WTC11 (cell line): ENCODE measurements around the gene NUDT14. TPM values are rescaled to one million over a fixed set of nuclear protein-coding genes. Genes with fewer than 3 reads are reported as not detected.

ENCODE experiments used
- AFF4 ChIP-seq: sonication (generic); formaldehyde crosslinking; IDR thresholded peaks from 2 replicates; pipeline ENCODE4 v1.8.1; 2023; ENCODE audit warnings: mild to moderate bottlenecking, missing genetic modification reagents, borderline replicate concordance
- ATF6 ChIP-seq: sonication (generic); formaldehyde crosslinking; IDR thresholded peaks from 2 replicates; pipeline ENCODE4 v1.8.1; 2023; ENCODE audit warnings: mild to moderate bottlenecking, missing genetic modification reagents
- CREB1 ChIP-seq: sonication (generic); formaldehyde crosslinking; IDR thresholded peaks from 2 replicates; pipeline ENCODE4 v1.8.0; 2023; ENCODE audit warnings: mild to moderate bottlenecking, missing genetic modification reagents
- E2F1 ChIP-seq: sonication (generic); formaldehyde crosslinking; IDR thresholded peaks from 2 replicates; pipeline ENCODE4 v1.8.0; 2022; ENCODE audit warnings: mild to moderate bottlenecking, missing genetic modification reagents
- E2F4 ChIP-seq: sonication (generic); formaldehyde crosslinking; IDR thresholded peaks from 2 replicates; pipeline ENCODE4 v1.8.1; 2022; ENCODE audit warnings: low read depth, mild to moderate bottlenecking, moderate library complexity, missing genetic modification reagents, borderline replicate concordance
- E2F5 ChIP-seq: sonication (generic); formaldehyde crosslinking; IDR thresholded peaks from 2 replicates; pipeline ENCODE4 v1.8.1; 2022; ENCODE audit warnings: mild to moderate bottlenecking, moderate library complexity, missing genetic modification reagents
- ERG ChIP-seq: fragments of 250-450 bp; sonication (Bioruptor Pico); IDR thresholded peaks from 2 replicates; pipeline ENCODE4 v1.8.0; 2021; ENCODE audit warnings: mild to moderate bottlenecking
- FOXP1 ChIP-seq: sonication (generic); formaldehyde crosslinking; IDR thresholded peaks from 2 replicates; pipeline ENCODE4 v1.8.0; 2022; ENCODE audit warnings: missing genetic modification reagents, mild to moderate bottlenecking, moderate library complexity, borderline replicate concordance
- FOXP4 ChIP-seq: sonication (generic); formaldehyde crosslinking; IDR thresholded peaks from 2 replicates; pipeline ENCODE4 v1.8.0; 2022; ENCODE audit warnings: mild to moderate bottlenecking, missing genetic modification reagents
- NFYB ChIP-seq: sonication (generic); formaldehyde crosslinking; conservative IDR thresholded peaks from 2 replicates; pipeline ENCODE4 v1.8.0; 2022; ENCODE audit warnings: low read depth, missing genetic modification reagents
- SP1 ChIP-seq: sonication (generic); formaldehyde crosslinking; conservative IDR thresholded peaks from 2 replicates; pipeline ENCODE4 v1.8.1; 2022; ENCODE audit warnings: missing genetic modification reagents
- TEAD4 ChIP-seq: sonication (generic); formaldehyde crosslinking; IDR thresholded peaks from 2 replicates; pipeline ENCODE4 v1.8.0; 2022; ENCODE audit warnings: mild to moderate bottlenecking, missing genetic modification reagents
- ZNF232 ChIP-seq: sonication (generic); formaldehyde crosslinking; IDR thresholded peaks from 2 replicates; pipeline ENCODE4 v1.8.0; 2022; ENCODE audit warnings: mild to moderate bottlenecking, missing genetic modification reagents
- ZNF263 ChIP-seq: sonication (generic); formaldehyde crosslinking; IDR thresholded peaks from 2 replicates; pipeline ENCODE4 v1.8.1; 2022; ENCODE audit warnings: low read depth, mild to moderate bottlenecking, moderate library complexity, missing genetic modification reagents
- ZNF317 ChIP-seq: sonication (generic); formaldehyde crosslinking; IDR thresholded peaks from 2 replicates; pipeline ENCODE4 v1.8.1; 2023; ENCODE audit warnings: low read depth, mild to moderate bottlenecking, moderate library complexity, missing genetic modification reagents, borderline replicate concordance
- ZNF423 ChIP-seq: fragments of 250-450 bp; sonication (Bioruptor Pico); IDR thresholded peaks from 2 replicates; pipeline ENCODE4 v2.1.2; 2022; ENCODE audit warnings: mild to moderate bottlenecking, moderate library complexity
- ZNF425 ChIP-seq: fragments of 250-450 bp; sonication (Bioruptor Pico); conservative IDR thresholded peaks from 2 replicates; pipeline ENCODE4 v1.9.0; 2021; ENCODE audit warnings: mild to moderate bottlenecking
- ZNF512 ChIP-seq: sonication (generic); formaldehyde crosslinking; IDR thresholded peaks from 2 replicates; pipeline ENCODE4 v1.8.1; 2022; ENCODE audit warnings: missing genetic modification reagents, borderline replicate concordance
- ZNF671 ChIP-seq: fragments of 250-450 bp; sonication (Bioruptor Pico); IDR thresholded peaks from 2 replicates; pipeline ENCODE4 v1.8.0; 2021; ENCODE audit warnings: mild to moderate bottlenecking
- total RNA-seq: library from RNA; stranded (reverse); gene quantifications from 3 replicates; pipeline ENCODE4 v1.2.3, GENCODE V29; 2021

The NUDT14 gene
- total RNA-seq, 1 experiment from 2014 or later: 35.4 TPM

- no peak for TF ChIP-seq E2F1 (CRISPR knock-in tag)
- TF ChIP-seq TEAD4 (CRISPR knock-in tag): 0 out of 2 replicates have a peak, but pooled peaks have one; percentile 31
- TF ChIP-seq CREB1 (CRISPR knock-in tag): no peak
- no peak for TF ChIP-seq ZNF317
- no peak for TF ChIP-seq E2F4
- no peak for TF ChIP-seq ZNF512 (CRISPR knock-in tag)
- 0 out of 2 replicates have a peak, but pooled peaks have one; percentile 30 for TF ChIP-seq FOXP1 (CRISPR knock-in tag)
- TF ChIP-seq ATF6 (CRISPR knock-in tag): no peak
- TF ChIP-seq ZNF232 (CRISPR knock-in tag): 0 out of 2 replicates have a peak, but pooled peaks have one; percentile 19
- no peak for TF ChIP-seq AFF4 (CRISPR knock-in tag)
- no peak for TF ChIP-seq SP1 (CRISPR knock-in tag)
- no peak for TF ChIP-seq ZNF263
- no peak for TF ChIP-seq ZNF671 (CRISPR knock-in tag)
- TF ChIP-seq FOXP4 (CRISPR knock-in tag): no peak
- no peak for TF ChIP-seq ERG (CRISPR knock-in tag)
- TF ChIP-seq NFYB: no peak; the same call in 1 of the 2 replicates
- no peak for TF ChIP-seq ZNF425 (CRISPR knock-in tag)
- TF ChIP-seq E2F5: 0 out of 2 replicates have a peak, but pooled peaks have one; percentile 28
- TF ChIP-seq ZNF423: peak; percentile 60; the same call in 1 of the 2 replicates
Measured at GRCh38 chr14:105168979-105169507, 12.1 kb downstream of the NUDT14 start (continued).
